Subcutaneous adipose tissue (tissue), 4 donors: ENCODE results near the gene STXBP1. TPM values are rescaled to one million over a fixed set of nuclear protein-coding genes. Genes with fewer than 3 reads are reported as not detected.

Source experiments
- CTCF ChIP-seq: fragments of 450-650 bp; IDR thresholded peaks from one replicate; pipeline ENCODE4 v1.5.1; 2016; ENCODE audit warnings: low read depth, mild to moderate bottlenecking, control low read depth, antibody characterized with exemption, moderate library complexity
- total RNA-seq, 4 donors: library from RNA; depleted of rRNA; stranded (reverse); fragments of >200 nt; gene quantifications; one replicate each; pipeline ENCODE4 v1.1.0, GENCODE V29; 2016

The STXBP1 gene
- total RNA-seq, 4 donors from 2014 or later, result 23.2 to 116 (median 69.3) TPM

GRCh38 chr9:127629468-127630081 is 17.5 kb downstream of the STXBP1 start:
- no peak for TF ChIP-seq CTCF

- TF ChIP-seq CTCF, result no peak
Measured at GRCh38 chr9:127633216-127633862, 21.3 kb downstream of the STXBP1 start.

- no peak for TF ChIP-seq CTCF
Measured at GRCh38 chr9:127634021-127634420, 21.9 kb downstream of the STXBP1 start.

- no peak for TF ChIP-seq CTCF
Measured at GRCh38 chr9:127634698-127635097, 22.6 kb downstream of the STXBP1 start.

GRCh38 chr9:127635201-127635735 is 23.2 kb downstream of the STXBP1 start:
- no peak for TF ChIP-seq CTCF

GRCh38 chr9:127637322-127637847 is 25.3 kb downstream of the STXBP1 start:
- TF ChIP-seq CTCF, result no peak

- no peak for TF ChIP-seq CTCF
Measured at GRCh38 chr9:127640908-127641545, 28.9 kb downstream of the STXBP1 start.
